Measurements from ENCODE around the gene LAMC1. TPM values are rescaled to one million over a fixed set of nuclear protein-coding genes. Genes with fewer than 3 reads are reported as not detected.

LAMC1 gene
- total RNA-seq, 1 experiment from 2014 or later = 95.5 TPM

DNA sequence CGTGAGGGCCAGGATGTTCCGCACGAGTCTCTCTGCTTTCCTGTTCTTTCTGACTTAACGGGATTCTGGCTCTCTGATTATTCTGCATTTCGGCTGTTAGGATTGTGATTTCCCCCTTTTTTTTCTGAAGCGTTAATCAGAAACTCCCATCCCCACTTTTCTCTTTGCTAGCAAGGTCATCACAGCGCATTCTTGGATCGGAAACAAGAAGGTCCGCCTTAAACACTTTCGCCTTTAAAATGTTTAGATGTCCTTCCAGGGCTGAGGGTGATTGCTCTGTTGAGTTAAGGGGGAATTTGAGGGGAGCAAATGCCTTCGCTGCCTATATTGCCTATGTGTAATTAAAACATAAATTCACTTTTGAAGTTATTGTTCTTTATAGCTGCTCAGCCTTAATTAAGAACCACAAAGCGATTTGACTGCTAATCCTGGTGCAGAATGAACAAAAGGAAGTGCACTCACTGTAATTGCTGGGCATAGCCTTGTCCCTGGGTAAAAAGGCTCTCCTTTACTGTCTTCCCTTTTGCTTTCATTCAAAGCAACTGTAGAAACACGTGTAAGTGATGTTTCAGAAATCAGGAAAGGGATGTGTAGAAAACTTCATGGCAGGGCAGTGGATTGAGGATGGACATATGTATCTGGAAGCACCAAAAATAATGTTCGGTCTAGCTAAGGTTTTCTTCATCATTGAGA, 1.2 kb downstream of the LAMC1 start:
- no peaks in the 10 kb centered on the region for H3K27me3 ChIP-seq (replicated peaks; ENCODE audit: insufficient read depth, low read depth, low read length, poor library complexity)
- no peaks in the 10 kb centered on the region for H3K36me3 ChIP-seq (ENCODE audit: insufficient read depth, low read length, poor library complexity, severe bottlenecking)
- DNase-seq (ENCODE audit: low spot score) = peak; percentile 49
- intact Hi-C loops (cut with micrococcal nuclease; ENCODE audit: unreplicated experiment) = no loop called here
- BruUV-seq (replicated peaks) = TSS peak; percentile 43
- peaks cover 55% of the 10 kb centered on the region for H3K4me1 ChIP-seq (ENCODE audit: insufficient read depth, low read length, poor library complexity, severe bottlenecking)
- CTCF ChIA-PET = no interaction called here
- H3K4me3 ChIP-seq (ENCODE audit: low read depth, low read length, poor library complexity, severe bottlenecking) = peak overlapping the region; percentile 73
- POLR2A ChIA-PET (ENCODE audit: low non-redundant PET) = no interaction called here
- H3K9me3 ChIP-seq (ENCODE audit: low read depth, low read length, poor library complexity, severe bottlenecking) = no peaks in the 10 kb centered on the region
- TF ChIP-seq CTCF (conservative IDR thresholded peaks at IDR 0.05; ENCODE audit: low read depth, low read length) (no peak), EZH2 (IDR thresholded peaks at IDR 0.05; ENCODE audit: borderline replicate concordance, low read depth, low read length, poor library complexity, severe bottlenecking) (no peak)
- peak overlapping the region; percentile 83 for H3K27ac ChIP-seq (ENCODE audit: low read depth, low read length, poor library complexity, severe bottlenecking)

GRCh38 chr1:183025010-183025337, 1.8 kb downstream of the LAMC1 start:
- ChIA-PET POLR2A (ENCODE audit: low non-redundant PET) (no interaction called here), CTCF (no interaction called here)
- no peaks in the 10 kb centered on the region for H3K9me3 ChIP-seq (ENCODE audit: low read depth, low read length, poor library complexity, severe bottlenecking)
- H3K36me3 ChIP-seq (ENCODE audit: insufficient read depth, low read length, poor library complexity, severe bottlenecking) = no peaks in the 10 kb centered on the region
- intact Hi-C loops (cut with micrococcal nuclease; ENCODE audit: unreplicated experiment) = no loop called here
- H3K27ac ChIP-seq (ENCODE audit: low read depth, low read length, poor library complexity, severe bottlenecking) = peak overlapping the region; percentile 83
- H3K4me1 ChIP-seq (ENCODE audit: insufficient read depth, low read length, poor library complexity, severe bottlenecking) = peaks cover 60% of the 10 kb centered on the region
- H3K4me3 ChIP-seq (ENCODE audit: low read depth, low read length, poor library complexity, severe bottlenecking) = peak overlapping the region; percentile 73
- no peaks in the 10 kb centered on the region for H3K27me3 ChIP-seq (replicated peaks; ENCODE audit: insufficient read depth, low read depth, low read length, poor library complexity)
- BruUV-seq (replicated peaks) = no TSS peak
- DNase-seq (ENCODE audit: low spot score) = no peak
- TF ChIP-seq EZH2 (IDR thresholded peaks at IDR 0.05; ENCODE audit: borderline replicate concordance, low read depth, low read length, poor library complexity, severe bottlenecking) (no peak), CTCF (conservative IDR thresholded peaks at IDR 0.05; ENCODE audit: low read depth, low read length) (no peak)

DNA sequence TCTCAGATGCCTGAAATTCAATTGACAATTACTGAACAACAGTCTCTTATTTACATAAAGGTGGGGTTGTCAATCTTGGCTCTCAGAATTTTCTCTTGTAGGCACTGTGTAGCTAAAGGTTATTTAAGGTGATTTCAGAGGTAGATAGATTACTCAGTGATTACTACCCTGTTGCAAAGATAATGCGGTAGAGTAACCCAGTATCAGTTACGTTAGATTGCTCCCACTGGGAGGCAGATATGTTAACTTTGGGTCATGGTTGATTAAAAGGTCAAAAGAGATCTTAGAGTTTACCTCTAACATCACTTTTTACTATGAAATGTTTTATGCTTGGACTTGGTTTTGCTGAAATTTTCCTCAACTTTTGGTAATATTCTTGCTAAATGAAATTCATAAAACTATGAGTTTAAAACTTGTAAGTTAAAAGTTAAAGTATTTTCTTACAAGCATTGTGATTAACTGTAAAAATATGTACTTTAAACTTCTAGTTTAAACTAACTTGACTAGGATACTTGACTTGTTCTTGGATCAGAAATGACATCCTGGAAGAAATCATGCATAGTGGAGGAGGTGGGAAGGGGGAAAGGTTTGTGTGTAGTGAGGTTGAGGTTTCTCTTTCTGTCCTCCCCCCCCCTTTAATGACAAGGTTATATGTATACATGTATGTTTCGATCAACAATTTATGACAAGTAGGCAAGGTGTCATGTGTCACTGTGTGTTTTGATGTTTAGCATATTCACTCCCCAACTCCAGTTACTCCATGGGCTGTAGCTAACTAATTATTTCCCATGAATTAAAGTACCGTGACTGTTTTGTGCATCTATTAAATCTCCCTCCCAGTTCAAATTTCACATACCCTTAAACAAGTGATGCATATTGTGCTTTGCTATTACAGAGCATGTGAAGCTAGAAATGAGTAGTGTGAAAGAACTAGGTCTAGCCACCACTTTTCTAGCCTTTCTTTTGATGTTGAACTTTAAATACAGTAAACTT, 2.9 kb downstream of the LAMC1 start:
- BruUV-seq (replicated peaks) = no TSS peak
- intact Hi-C loops (cut with micrococcal nuclease; ENCODE audit: unreplicated experiment) = no loop called here
- Histone ChIP-seq H3K27ac (ENCODE audit: low read depth, low read length, poor library complexity, severe bottlenecking) (no peak overlapping the region), H3K4me3 (ENCODE audit: low read depth, low read length, poor library complexity, severe bottlenecking) (peak overlapping the region; percentile 73), H3K36me3 (ENCODE audit: insufficient read depth, low read length, poor library complexity, severe bottlenecking) (no peaks in the 10 kb centered on the region), H3K27me3 (replicated peaks; ENCODE audit: insufficient read depth, low read depth, low read length, poor library complexity) (no peaks in the 10 kb centered on the region), H3K4me1 (ENCODE audit: insufficient read depth, low read length, poor library complexity, severe bottlenecking) (peaks cover 69% of the 10 kb centered on the region), H3K9me3 (ENCODE audit: low read depth, low read length, poor library complexity, severe bottlenecking) (no peaks in the 10 kb centered on the region)
- ChIA-PET CTCF (no interaction called here), POLR2A (ENCODE audit: low non-redundant PET) (no interaction called here)
- peak; percentile 66 for DNase-seq (ENCODE audit: low spot score)
- TF ChIP-seq CTCF (conservative IDR thresholded peaks at IDR 0.05; ENCODE audit: low read depth, low read length) (no peak), EZH2 (IDR thresholded peaks at IDR 0.05; ENCODE audit: borderline replicate concordance, low read depth, low read length, poor library complexity, severe bottlenecking) (no peak)

Data from A673 (cell line).